CD4-positive, alpha-beta T cell treated with Interleukin-15 for 1 hour (primary cell): ENCODE results near the gene SLC25A27.
A peak's percentile ranks its signal among the peaks of the same experiment; 100 is the strongest.
"Not testable (repeated sequence)": the region's sequence is repeated elsewhere in the genome, so short reads cannot be mapped to it uniquely, and the experiment has no call there.

ENCODE experiments used
- DNase-seq: peaks from one replicate; pipeline ENCODE4 v3.0.0-alpha.2; 2020

The SLC25A27 gene

GRCh38 chr6:46652603-46653438 lies at the start of gene SLC25A27, which contains the start of gene CYP39A1:
TSS of gene SLC25A27 (plus strand) at chr6:46652975. CDS start at chr6:46653193, 218 bp downstream.
TSS of gene CYP39A1 (minus strand) at chr6:46652818. CDS start at chr6:46652582, 236 bp downstream.
- peak; percentile 79 for DNase-seq

GRCh38 chr6:46605091-46605797 lies 47.5 kb upstream of the SLC25A27 start:
- no peak for DNase-seq

GRCh38 chr6:46606338-46606737 lies 46.4 kb upstream of the SLC25A27 start:
- no peak for DNase-seq

GRCh38 chr6:46610862-46611553 lies 41.8 kb upstream of the SLC25A27 start:
- no peak for DNase-seq

- no peak for DNase-seq
Observed at GRCh38 chr6:46612645-46613044, 40.1 kb upstream of the SLC25A27 start.

GRCh38 chr6:46618726-46619125 lies 34.0 kb upstream of the SLC25A27 start:
- DNase-seq, result no peak

GRCh38 chr6:46626228-46626909 lies 26.4 kb upstream of the SLC25A27 start:
- DNase-seq, result no peak

- DNase-seq, result no peak
Observed at GRCh38 chr6:46626976-46627375, 25.8 kb upstream of the SLC25A27 start.

- no peak for DNase-seq
Observed at GRCh38 chr6:46628498-46628897, 24.3 kb upstream of the SLC25A27 start.

- DNase-seq, result no peak
Observed at GRCh38 chr6:46628976-46629375, 23.8 kb upstream of the SLC25A27 start.

GRCh38 chr6:46629691-46630090 lies 23.1 kb upstream of the SLC25A27 start:
- DNase-seq, result no peak

GRCh38 chr6:46632053-46632452 lies 20.7 kb upstream of the SLC25A27 start:
- no peak for DNase-seq

GRCh38 chr6:46635462-46635861 lies 17.3 kb upstream of the SLC25A27 start:
- DNase-seq, result no peak

GRCh38 chr6:46637145-46637544 lies 15.6 kb upstream of the SLC25A27 start:
- DNase-seq, result no peak

- no peak for DNase-seq
Observed at GRCh38 chr6:46637933-46638332, 14.8 kb upstream of the SLC25A27 start.

GRCh38 chr6:46638650-46639049 lies 14.1 kb upstream of the SLC25A27 start:
- no peak for DNase-seq

GRCh38 chr6:46642928-46643751 lies 9.6 kb upstream of the SLC25A27 start:
- no peak for DNase-seq

GRCh38 chr6:46645265-46645664 lies 7.5 kb upstream of the SLC25A27 start:
- DNase-seq, result no peak

GRCh38 chr6:46648108-46648507 lies 4.7 kb upstream of the SLC25A27 start:
- DNase-seq, result not testable (repeated sequence)

- no peak for DNase-seq
Observed at GRCh38 chr6:46648869-46649492, 3.8 kb upstream of the SLC25A27 start.

- DNase-seq, result no peak
Observed at GRCh38 chr6:46651006-46651405, 1.8 kb upstream of the SLC25A27 start.
